Activated CD4-positive, alpha-beta T cell treated with anti-CD3 and anti-CD28 coated beads for 36 hours (primary cell): Measurements from ENCODE around the gene LRBA. TPM values are rescaled to one million over a fixed set of nuclear protein-coding genes. Genes with fewer than 3 reads are reported as not detected.

Experiments used
- ATAC-seq: fragments of 200-7000 bp; cut with Tn5 transposase; one replicate; pipeline ENCODE4 v1.10.0; 2021; ENCODE audit warnings: mild to moderate bottlenecking, moderate library complexity
- CTCF ChIA-PET: fragments of 350-600 bp; sonication (Branson Sonifier 250); formaldehyde crosslinking; loops from one replicate; lab custom pipeline; 2021; ENCODE audit warnings: antibody characterized with exemption; lab: Charles Lee
- POLR2A ChIA-PET: fragments of 350-600 bp; sonication (Branson Sonifier 250); formaldehyde crosslinking; loops from one replicate; lab custom pipeline; 2021; ENCODE audit warnings: antibody characterized with exemption, inconsistent platforms; lab: Charles Lee
- DNase-seq: peaks from one replicate; pipeline ENCODE4 v3.0.0-alpha.2; 2020
- H3K27ac Mint-ChIP-seq: one replicate; pipeline ENCODE4 v1.8.0; 2021; ENCODE audit warnings: mixed read lengths
- H3K27me3 Mint-ChIP-seq: one replicate; pipeline ENCODE4 v1.8.0; 2021; ENCODE audit warnings: mixed read lengths
- H3K36me3 Mint-ChIP-seq: one replicate; pipeline ENCODE4 v1.8.0; 2021; ENCODE audit warnings: low read depth, mixed read lengths
- H3K4me1 Mint-ChIP-seq: one replicate; pipeline ENCODE4 v1.8.0; 2021; ENCODE audit warnings: mixed read lengths
- H3K4me3 Mint-ChIP-seq: one replicate; pipeline ENCODE4 v1.8.0; 2021; ENCODE audit warnings: mild to moderate bottlenecking, moderate library complexity, mixed read lengths
- H3K9me3 Mint-ChIP-seq: one replicate; pipeline ENCODE4 v1.8.0; 2021; ENCODE audit warnings: low read depth, mixed read lengths
- intact Hi-C, 2 experiments: fragments of 100-400 bp; cut with DNase I in 1 of 2; cut with micrococcal nuclease in 1 of 2; formaldehyde crosslinking; loops; one replicate each; pipeline versions ENCODE4 v1.14.2 to v1.15.1; 2022 to 2024; cut with DNase I, micrococcal nuclease
- total RNA-seq, 2 experiments: library from RNA; stranded (reverse); gene quantifications; one replicate each; pipeline ENCODE4 v1.2.3, GENCODE V29; 2021

The LRBA gene
- total RNA-seq, 2 experiments from 2014 or later: 56.6 to 59.2 TPM

- peaks cover 15% of the 10 kb centered on the region for H3K36me3 Mint-ChIP-seq
- no peak overlapping the region for H3K4me3 Mint-ChIP-seq
- ChIA-PET CTCF (interaction anchor here (1.1 kb wide), 1 partner anchor 93 kb away, joined by 3 read pairs; no protein-coding TSS in a partner anchor), POLR2A (no interaction called here)
- intact Hi-C loops: no loop called here
- ATAC-seq (no peak), DNase-seq (no peak)
- no peaks in the 10 kb centered on the region for H3K27me3 Mint-ChIP-seq
- H3K9me3 Mint-ChIP-seq: no peaks in the 10 kb centered on the region
- no peak overlapping the region for H3K27ac Mint-ChIP-seq
- H3K4me1 Mint-ChIP-seq: peaks cover 9% of the 10 kb centered on the region
Observed at GRCh38 chr4:150773729-150774449, 241.2 kb downstream of the LRBA start.

- ATAC-seq (no peak), DNase-seq (no peak)
- ChIA-PET CTCF (no interaction called here), POLR2A (no interaction called here)
- Mint-ChIP-seq H3K27ac (no peak overlapping the region), H3K4me1 (peaks cover 11% of the 10 kb centered on the region), H3K36me3 (peaks cover 18% of the 10 kb centered on the region), H3K4me3 (no peak overlapping the region), H3K27me3 (no peaks in the 10 kb centered on the region), H3K9me3 (peaks cover 1% of the 10 kb centered on the region)
- intact Hi-C loops: no loop called here
Observed at GRCh38 chr4:150773032-150773431, 242.1 kb downstream of the LRBA start.

DNA sequence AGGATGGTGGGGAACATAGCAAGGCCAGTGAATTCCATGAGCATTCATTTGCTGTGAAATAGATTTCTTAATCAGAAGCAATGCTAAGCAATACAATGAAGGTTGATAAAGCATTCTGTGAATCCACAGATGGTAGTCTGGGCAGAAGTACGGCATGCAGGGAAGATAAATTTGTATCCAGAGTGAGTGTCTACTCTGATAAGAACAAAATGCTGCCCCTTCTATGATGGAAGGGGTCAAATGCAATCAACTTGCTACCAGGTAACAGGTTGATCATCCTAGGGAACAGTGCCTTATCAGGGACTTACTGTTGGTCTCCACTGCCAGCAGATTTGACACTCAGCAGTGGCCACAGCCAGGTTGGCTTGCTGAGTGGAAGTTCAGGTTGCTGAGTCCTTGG, 243.7 kb downstream of the LRBA start:
- peaks cover 18% of the 10 kb centered on the region for H3K36me3 Mint-ChIP-seq
- no peak overlapping the region for H3K4me3 Mint-ChIP-seq
- peaks cover 11% of the 10 kb centered on the region for H3K4me1 Mint-ChIP-seq
- ATAC-seq (no peak), DNase-seq (no peak)
- no peaks in the 10 kb centered on the region for H3K27me3 Mint-ChIP-seq
- no peak overlapping the region for H3K27ac Mint-ChIP-seq
- H3K9me3 Mint-ChIP-seq: peaks cover 1% of the 10 kb centered on the region
- ChIA-PET CTCF (no interaction called here), POLR2A (no interaction called here)
- intact Hi-C loops: no loop called here

- DNase-seq (no peak), ATAC-seq (peak; percentile 36)
- peaks cover 11% of the 10 kb centered on the region for H3K4me1 Mint-ChIP-seq
- no peak overlapping the region for H3K27ac Mint-ChIP-seq
- peaks cover 17% of the 10 kb centered on the region for H3K36me3 Mint-ChIP-seq
- H3K27me3 Mint-ChIP-seq: no peaks in the 10 kb centered on the region
- ChIA-PET CTCF (no interaction called here), POLR2A (no interaction called here)
- peaks cover 1% of the 10 kb centered on the region for H3K9me3 Mint-ChIP-seq
- no peak overlapping the region for H3K4me3 Mint-ChIP-seq
- intact Hi-C loops: no loop called here
Observed at GRCh38 chr4:150769845-150770244, 245.2 kb downstream of the LRBA start.

GRCh38 chr4:150769248-150769647, 245.8 kb downstream of the LRBA start:
- POLR2A ChIA-PET: no interaction called here
- Mint-ChIP-seq H3K27ac (no peak overlapping the region), H3K9me3 (peaks cover 1% of the 10 kb centered on the region), H3K27me3 (no peaks in the 10 kb centered on the region), H3K36me3 (peaks cover 17% of the 10 kb centered on the region), H3K4me3 (no peak overlapping the region), H3K4me1 (peaks cover 11% of the 10 kb centered on the region)
- intact Hi-C loops: no loop called here
- DNase-seq (no peak), ATAC-seq (peak; percentile 53)
- CTCF ChIA-PET: no interaction called here

DNA sequence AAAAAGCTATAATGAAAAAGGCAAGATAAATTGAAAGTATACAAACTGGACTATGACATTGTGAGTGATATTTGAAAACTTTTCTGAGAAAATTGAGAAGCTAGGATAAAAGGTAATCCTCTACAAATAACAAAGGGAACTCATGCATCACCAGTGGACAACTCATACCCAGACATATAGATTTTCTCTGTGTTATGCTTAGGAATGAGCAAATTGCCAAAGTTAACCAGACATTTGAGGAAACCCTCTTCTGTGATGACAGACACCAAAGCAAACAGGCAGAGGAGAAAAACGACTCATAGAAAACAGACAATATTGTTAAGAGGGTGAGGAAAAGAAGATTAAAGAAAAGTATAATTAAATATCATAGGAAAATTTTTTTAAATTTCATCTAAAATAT, 246.6 kb downstream of the LRBA start:
- ChIA-PET CTCF (no interaction called here), POLR2A (no interaction called here)
- DNase-seq (no peak), ATAC-seq (peak; percentile 42)
- Mint-ChIP-seq H3K27ac (no peak overlapping the region), H3K9me3 (peaks cover 1% of the 10 kb centered on the region), H3K36me3 (peaks cover 17% of the 10 kb centered on the region), H3K4me1 (peaks cover 11% of the 10 kb centered on the region), H3K27me3 (no peaks in the 10 kb centered on the region), H3K4me3 (no peak overlapping the region)
- intact Hi-C loops: no loop called here

- H3K4me3 Mint-ChIP-seq: no peak overlapping the region
- H3K4me1 Mint-ChIP-seq: peaks cover 11% of the 10 kb centered on the region
- H3K27me3 Mint-ChIP-seq: no peaks in the 10 kb centered on the region
- intact Hi-C loops: no loop called here
- H3K9me3 Mint-ChIP-seq: peaks cover 1% of the 10 kb centered on the region
- no peak overlapping the region for H3K27ac Mint-ChIP-seq
- no peak for DNase-seq
- no peak for ATAC-seq
- H3K36me3 Mint-ChIP-seq: peaks cover 18% of the 10 kb centered on the region
- ChIA-PET POLR2A (no interaction called here), CTCF (no interaction called here)
Observed at GRCh38 chr4:150765216-150765615, 249.9 kb downstream of the LRBA start.

GRCh38 chr4:150751648-150752047, 263.4 kb downstream of the LRBA start:
- Mint-ChIP-seq H3K9me3 (no peaks in the 10 kb centered on the region), H3K4me1 (no peaks in the 10 kb centered on the region), H3K27me3 (no peaks in the 10 kb centered on the region), H3K4me3 (no peak overlapping the region), H3K27ac (no peak overlapping the region), H3K36me3 (peaks cover 10% of the 10 kb centered on the region)
- ChIA-PET POLR2A (no interaction called here), CTCF (no interaction called here)
- ATAC-seq (no peak), DNase-seq (no peak)
- intact Hi-C loops: no loop called here

GRCh38 chr4:150750824-150751223, 264.3 kb downstream of the LRBA start:
- CTCF ChIA-PET: no interaction called here
- Mint-ChIP-seq H3K9me3 (no peaks in the 10 kb centered on the region), H3K27me3 (no peaks in the 10 kb centered on the region), H3K27ac (no peak overlapping the region), H3K36me3 (peaks cover 13% of the 10 kb centered on the region), H3K4me3 (no peak overlapping the region), H3K4me1 (no peaks in the 10 kb centered on the region)
- ATAC-seq (no peak), DNase-seq (no peak)
- intact Hi-C loops: no loop called here
- POLR2A ChIA-PET: no interaction called here

DNA sequence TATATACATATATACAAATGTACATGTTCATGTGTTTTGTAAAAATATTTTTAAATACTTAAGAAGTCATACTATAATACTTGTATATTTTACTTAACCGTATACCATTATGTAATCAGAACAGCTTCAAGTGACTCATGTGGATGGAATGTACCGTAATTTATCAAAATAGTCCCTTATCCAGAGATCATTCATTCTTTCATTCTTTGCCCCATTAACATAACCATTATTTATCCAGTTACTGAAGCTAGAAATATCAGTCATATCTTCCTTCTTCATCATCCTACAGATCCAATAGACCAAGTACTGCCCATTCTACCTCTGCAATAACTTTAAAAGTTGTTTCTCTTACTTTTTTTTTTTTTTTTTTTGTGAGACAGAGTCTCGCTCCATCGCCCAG, 268.9 kb downstream of the LRBA start:
- CTCF ChIA-PET: interaction anchor here (1.2 kb wide), 1 partner anchor 23 kb away, joined by 3 read pairs; no protein-coding TSS in a partner anchor
- H3K4me3 Mint-ChIP-seq: no peak overlapping the region
- peaks cover 15% of the 10 kb centered on the region for H3K36me3 Mint-ChIP-seq
- H3K27ac Mint-ChIP-seq: no peak overlapping the region
- H3K9me3 Mint-ChIP-seq: no peaks in the 10 kb centered on the region
- no peaks in the 10 kb centered on the region for H3K27me3 Mint-ChIP-seq
- DNase-seq (no peak), ATAC-seq (no peak)
- POLR2A ChIA-PET: interaction anchor here (0.7 kb wide), 1 partner anchor 29 kb away, joined by 3 read pairs; no protein-coding TSS in a partner anchor
- intact Hi-C loops: no loop called here
- peaks cover 3% of the 10 kb centered on the region for H3K4me1 Mint-ChIP-seq

GRCh38 chr4:150744570-150744969, 270.5 kb downstream of the LRBA start:
- Mint-ChIP-seq H3K27ac (no peak overlapping the region), H3K36me3 (peaks cover 21% of the 10 kb centered on the region), H3K9me3 (peaks cover 3% of the 10 kb centered on the region), H3K4me3 (no peak overlapping the region), H3K4me1 (peaks cover 3% of the 10 kb centered on the region), H3K27me3 (no peaks in the 10 kb centered on the region)
- ChIA-PET POLR2A (interaction anchor here (0.7 kb wide), 1 partner anchor 34 kb away, joined by 3 read pairs; no protein-coding TSS in a partner anchor), CTCF (no interaction called here)
- DNase-seq (no peak), ATAC-seq (no peak)
- intact Hi-C loops: no loop called here

GRCh38 chr4:150743564-150744342, 271.3 kb downstream of the LRBA start:
- CTCF ChIA-PET: interaction anchor here (1.4 kb wide), 1 partner anchor 9 kb away, joined by 5 read pairs; no protein-coding TSS in a partner anchor
- ATAC-seq: no peak
- POLR2A ChIA-PET: no interaction called here
- Mint-ChIP-seq H3K27me3 (no peaks in the 10 kb centered on the region), H3K4me3 (no peak overlapping the region), H3K9me3 (peaks cover 3% of the 10 kb centered on the region), H3K27ac (no peak overlapping the region), H3K4me1 (peaks cover 3% of the 10 kb centered on the region), H3K36me3 (peaks cover 21% of the 10 kb centered on the region)
- intact Hi-C loops: no loop called here
- no peak for DNase-seq
